Stimulated activated CD4-positive, alpha-beta T cell treated with anti-CD3 and anti-CD28 coated beads, Interleukin-4, amount 100 ng/mL, for 48 hours (primary cell): ENCODE results near the gene GPER1.
"Not testable (repeated sequence)": the region's sequence is repeated elsewhere in the genome, so short reads cannot be mapped to it uniquely, and the experiment has no call there.

Experiments used
- DNase-seq, 2 donors: peaks; one replicate each; pipeline ENCODE4 v3.0.0-alpha.2; 2020; ENCODE audit warnings: low read depth in 2 of 2

Gene GPER1

GRCh38 chr7:1087952-1088920 is at the start of gene GPER1:
TSS of gene GPER1 (plus strand) at chr7:1088113. CDS start at chr7:1091729, 3,616 bp downstream.
- DNase-seq, result no peak

GRCh38 chr7:1040233-1040632 is 47.7 kb upstream of the GPER1 start:
- not testable (repeated sequence) for DNase-seq

GRCh38 chr7:1040790-1041189 is 47.1 kb upstream of the GPER1 start:
- DNase-seq, result no peak

DNA sequence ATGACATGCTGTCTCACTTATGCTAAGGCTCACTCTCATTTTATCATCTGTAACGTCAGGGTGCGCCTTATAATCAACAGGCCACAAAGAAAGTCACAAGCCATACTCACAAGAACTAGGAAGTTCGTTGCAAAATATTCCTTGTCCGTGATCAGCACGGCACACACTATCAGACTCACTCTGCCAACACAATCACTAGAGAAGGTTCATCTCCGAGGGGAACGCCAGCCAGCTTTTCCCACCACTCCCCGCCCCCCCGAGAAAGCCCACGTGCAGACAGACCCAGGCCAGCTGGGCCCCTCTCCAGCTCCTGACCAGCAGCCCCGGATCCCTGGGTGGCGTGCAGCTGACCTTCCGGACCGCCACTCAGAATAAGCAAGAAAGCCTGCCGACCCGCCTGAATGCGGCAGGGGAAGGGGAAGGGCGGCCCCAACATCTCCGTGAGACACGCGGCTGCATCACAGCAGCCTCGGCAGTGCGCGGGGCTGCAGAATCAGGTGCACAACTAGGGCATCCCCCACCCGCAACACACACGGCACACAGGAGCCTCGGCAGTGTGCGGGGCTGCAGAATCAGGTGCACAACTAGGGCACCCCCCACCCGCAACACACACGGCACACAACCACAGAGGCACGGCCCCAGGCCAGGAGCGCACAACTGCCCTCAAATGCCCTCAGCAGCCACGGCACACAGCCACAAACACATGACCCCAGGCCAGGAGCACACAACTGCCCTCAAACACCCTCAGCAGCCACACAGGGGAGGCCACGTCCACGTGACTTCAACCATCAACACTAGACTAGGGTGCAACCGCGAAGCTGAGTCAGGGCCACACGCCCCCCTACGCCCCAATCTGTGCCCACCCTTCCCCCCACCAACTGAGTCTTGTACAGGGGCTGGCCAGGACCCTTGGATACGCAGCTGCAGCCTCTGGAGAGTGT is 46.1 kb upstream of the GPER1 start:
- no peak for DNase-seq

DNA sequence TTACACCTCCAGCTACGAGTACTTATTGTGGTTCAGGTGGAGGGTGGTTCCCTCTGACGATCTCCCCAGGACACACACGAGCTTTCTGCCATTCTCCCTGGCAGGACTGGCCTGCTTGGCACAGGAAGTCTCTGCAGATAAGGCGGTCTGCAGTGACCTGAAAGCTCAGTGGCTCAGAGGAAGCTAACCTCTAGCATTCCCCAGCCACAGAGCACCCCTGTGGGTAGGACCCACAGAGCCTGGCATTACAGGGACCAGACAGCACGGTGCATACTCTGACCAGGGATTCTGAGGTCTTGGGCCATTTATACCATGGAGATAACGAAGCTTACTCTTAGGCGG is 45.5 kb upstream of the GPER1 start:
- no peak for DNase-seq

DNA sequence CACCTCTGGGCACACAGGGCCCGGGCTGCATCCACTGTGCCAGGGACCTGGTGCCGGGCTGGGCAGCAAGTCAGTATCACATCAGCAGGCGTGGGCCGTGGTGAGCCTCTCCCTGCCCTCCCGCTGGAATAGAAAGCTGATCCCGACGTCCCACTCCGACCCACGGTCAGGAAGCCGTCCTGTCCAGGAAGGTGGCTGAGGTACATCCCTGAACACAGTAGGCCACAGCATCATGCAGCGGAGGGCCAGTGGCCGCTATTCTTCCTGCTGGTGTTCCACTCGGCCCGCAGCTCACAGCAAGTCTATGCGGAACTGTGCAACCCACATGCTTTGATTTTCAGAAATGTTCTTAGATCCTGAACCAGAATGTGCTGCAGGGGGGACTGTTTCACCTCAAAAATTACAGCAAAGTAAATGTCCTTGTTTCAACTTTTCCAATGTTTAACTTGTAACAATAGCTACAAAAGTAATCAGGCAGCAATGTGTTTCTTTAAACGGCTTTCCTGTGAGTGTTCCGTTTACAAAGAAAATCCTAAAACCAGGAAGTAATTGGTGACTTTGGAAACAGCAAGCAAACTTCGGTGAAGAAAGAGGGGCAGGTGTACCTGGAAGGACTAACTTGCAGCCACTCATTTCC is 44.2 kb upstream of the GPER1 start:
- no peak for DNase-seq

GRCh38 chr7:1044189-1045068 is 43.5 kb upstream of the GPER1 start, which contains the start of gene GPR146:
TSS of gene GPR146 (plus strand) at chr7:1044546. CDS start at chr7:1057516, 12,970 bp downstream.
- peak; percentile 93 to 95 for DNase-seq

- no peak for DNase-seq
Measured at GRCh38 chr7:1045069-1046063, 42.5 kb upstream of the GPER1 start.

GRCh38 chr7:1046722-1047679 is 40.9 kb upstream of the GPER1 start:
- DNase-seq, result no peak

GRCh38 chr7:1049006-1049741 is 38.7 kb upstream of the GPER1 start:
- no peak for DNase-seq

- no peak for DNase-seq
Measured at GRCh38 chr7:1049801-1050200, 38.1 kb upstream of the GPER1 start.

GRCh38 chr7:1050254-1050906 is 37.5 kb upstream of the GPER1 start:
- DNase-seq, result no peak

GRCh38 chr7:1050956-1051690 is 36.8 kb upstream of the GPER1 start:
- DNase-seq, result no peak

- DNase-seq, result no peak
Measured at GRCh38 chr7:1052031-1052818, 35.7 kb upstream of the GPER1 start.

- DNase-seq, result no peak
Measured at GRCh38 chr7:1053002-1053411, 34.9 kb upstream of the GPER1 start.
